ENCODE results near the gene ZP2.

DNA sequence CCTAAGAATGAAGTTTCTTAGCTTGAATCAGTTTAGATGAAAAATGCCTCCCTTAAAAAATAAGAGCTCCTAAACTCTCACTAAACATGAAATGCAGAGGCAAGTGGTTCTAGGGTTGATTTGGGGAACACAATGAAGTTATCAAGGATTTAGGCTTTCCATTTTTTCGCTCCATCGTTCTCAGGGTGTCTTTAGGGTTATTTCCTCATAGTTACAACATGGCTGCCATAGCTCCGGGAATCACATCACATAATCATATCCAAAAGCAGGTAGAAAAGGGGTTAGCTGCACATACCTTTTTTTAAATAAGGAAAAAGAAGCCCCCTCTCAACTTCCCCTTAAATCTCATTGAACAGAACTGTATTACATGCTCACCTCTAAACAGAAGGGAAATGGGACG, 21.4 kb downstream of the ZP2 start:
- TF ChIP-seq ETV6 (IDR thresholded peaks at IDR 0.05; ENCODE audit: borderline replicate concordance in 1 of 2, low read depth in 2 of 2, low read length in 1 of 2) (no peak), ETV6 (CRISPR knock-in tag; IDR thresholded peaks at IDR 0.05; ENCODE audit: borderline replicate concordance) (no peak), SREBF1 (IDR thresholded peaks at IDR 0.05; ENCODE audit: borderline replicate concordance, low read depth, low read length) (no peak)
- TF ChIP-seq, protein P1, sequence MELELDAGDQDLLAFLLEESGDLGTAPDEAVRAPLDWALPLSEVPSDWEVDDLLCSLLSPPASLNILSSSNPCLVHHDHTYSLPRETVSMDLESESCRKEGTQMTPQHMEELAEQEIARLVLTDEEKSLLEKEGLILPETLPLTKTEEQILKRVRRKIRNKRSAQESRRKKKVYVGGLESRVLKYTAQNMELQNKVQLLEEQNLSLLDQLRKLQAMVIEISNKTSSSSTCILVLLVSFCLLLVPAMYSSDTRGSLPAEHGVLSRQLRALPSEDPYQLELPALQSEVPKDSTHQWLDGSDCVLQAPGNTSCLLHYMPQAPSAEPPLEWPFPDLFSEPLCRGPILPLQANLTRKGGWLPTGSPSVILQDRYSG (tag; conservative IDR thresholded peaks at IDR 0.05; ENCODE audit: low read depth), result no peak
